Sigmoid colon (tissue), 4 donors: ENCODE measurements around the gene PRDM11.

Experiments used
- EP300 ChIP-seq, 4 donors: sonication (generic); formaldehyde crosslinking; IDR thresholded peaks; one replicate each; pipeline ENCODE4 v1.6.1; 2017; ENCODE audit warnings: antibody characterized with exemption in 4 of 4
- POLR2A ChIP-seq, 2 donors: fragments of 450-650 bp; IDR thresholded peaks; one replicate each; pipeline ENCODE4 v1.6.1; 2016; ENCODE audit warnings: antibody characterized with exemption in 2 of 2, mild to moderate bottlenecking in 2 of 2, moderate library complexity in 2 of 2
- POLR2AphosphoS5 ChIP-seq, 4 donors: sonication (generic); formaldehyde crosslinking; IDR thresholded peaks; one replicate each; pipeline ENCODE4 v1.6.1; 2017; ENCODE audit warnings: antibody characterized with exemption in 4 of 4
- TF ChIP-seq, protein P1 (sequence below), 4 experiments: fragments of 450-650 bp in 3 of 4; fragments of 200-600 bp in 1 of 4; IDR thresholded peaks; one replicate each; pipeline ENCODE4 v1.5.1; 2016 to 2019; ENCODE audit warnings: antibody characterized with exemption in 4 of 4, mild to moderate bottlenecking in 3 of 4, moderate library complexity in 2 of 4

DNA sequence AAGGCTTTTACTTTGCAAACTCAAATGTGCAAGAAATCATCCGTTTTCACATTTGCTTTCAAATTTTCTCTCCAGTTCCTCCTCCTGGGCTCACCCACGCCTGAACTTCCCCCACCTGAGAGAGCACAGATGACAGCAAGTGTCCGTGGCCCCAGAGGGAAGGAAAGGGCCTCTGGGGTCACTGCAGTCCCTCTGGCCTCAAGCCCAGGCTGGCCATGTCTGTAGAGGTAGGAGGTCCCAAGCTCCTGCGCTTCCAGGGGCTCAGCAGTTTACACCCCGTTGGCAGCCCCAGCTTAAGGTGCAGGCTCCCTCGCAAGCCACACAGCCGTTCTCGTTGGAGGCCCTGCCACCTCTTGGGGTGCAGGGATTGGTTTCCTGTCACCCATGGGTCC, 40.5 kb upstream of the PRDM11 start:
- TF ChIP-seq, protein P1, sequence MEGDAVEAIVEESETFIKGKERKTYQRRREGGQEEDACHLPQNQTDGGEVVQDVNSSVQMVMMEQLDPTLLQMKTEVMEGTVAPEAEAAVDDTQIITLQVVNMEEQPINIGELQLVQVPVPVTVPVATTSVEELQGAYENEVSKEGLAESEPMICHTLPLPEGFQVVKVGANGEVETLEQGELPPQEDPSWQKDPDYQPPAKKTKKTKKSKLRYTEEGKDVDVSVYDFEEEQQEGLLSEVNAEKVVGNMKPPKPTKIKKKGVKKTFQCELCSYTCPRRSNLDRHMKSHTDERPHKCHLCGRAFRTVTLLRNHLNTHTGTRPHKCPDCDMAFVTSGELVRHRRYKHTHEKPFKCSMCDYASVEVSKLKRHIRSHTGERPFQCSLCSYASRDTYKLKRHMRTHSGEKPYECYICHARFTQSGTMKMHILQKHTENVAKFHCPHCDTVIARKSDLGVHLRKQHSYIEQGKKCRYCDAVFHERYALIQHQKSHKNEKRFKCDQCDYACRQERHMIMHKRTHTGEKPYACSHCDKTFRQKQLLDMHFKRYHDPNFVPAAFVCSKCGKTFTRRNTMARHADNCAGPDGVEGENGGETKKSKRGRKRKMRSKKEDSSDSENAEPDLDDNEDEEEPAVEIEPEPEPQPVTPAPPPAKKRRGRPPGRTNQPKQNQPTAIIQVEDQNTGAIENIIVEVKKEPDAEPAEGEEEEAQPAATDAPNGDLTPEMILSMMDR (IDR thresholded peaks at IDR 0.05): no peak
- no peak for TF ChIP-seq POLR2AphosphoS5 (IDR thresholded peaks at IDR 0.05)
- TF ChIP-seq EP300 (IDR thresholded peaks at IDR 0.05): no peak
- no peak for TF ChIP-seq POLR2A (IDR thresholded peaks at IDR 0.05)
